SK-N-SH (cell line): ENCODE measurements around the gene TMEM223. TPM values are rescaled to one million over a fixed set of nuclear protein-coding genes. Genes with fewer than 3 reads are reported as not detected.

ENCODE experiments used
- CTCF ChIA-PET: fragments of 300-600, 350-600 bp; formaldehyde crosslinking; extraction: SDS; loops from one replicate; lab custom pipeline; 2021; lab: Yijun Ruan, JAX
- POLR2A ChIA-PET: fragments of 350-600 bp; sonication (Branson Sonifier 250); formaldehyde crosslinking; extraction: SDS; loops from one replicate; lab custom pipeline; 2020; ENCODE audit warnings: antibody characterized with exemption, inconsistent platforms; lab: Yijun Ruan, JAX
- DNase-seq: peaks from one replicate; pipeline ENCODE4 v3.0.0; 2012
- H2AFZ ChIP-seq: fragments of 200-600 bp; sonication (generic); 2 replicates; pipeline ENCODE4 v1.8.1; 2016; ENCODE audit warnings: antibody characterized with exemption, mild to moderate bottlenecking, low read depth
- H3F3A ChIP-seq: fragments of 200-600 bp; sonication (generic); replicated peaks from 2 replicates; pipeline ENCODE3; 2016; ENCODE audit warnings: antibody characterized with exemption, mild to moderate bottlenecking; ENCODE audit not compliant: insufficient read depth
- H3K27ac ChIP-seq, 2 experiments: fragments of 200-500 bp in 1 of 2; fragments of 200-600 bp in 1 of 2; sonication (Bioruptor generic) in 1 of 2; sonication (generic), shearing (Covaris generic) in 1 of 2; 2 replicates each; pipeline versions ENCODE4 v1.5.1 to v1.6.1; 2014 to 2016; ENCODE audit warnings: low read depth in 2 of 2, inconsistent platforms in 1 of 2, low read length in 1 of 2, mild to moderate bottlenecking in 1 of 2, mixed read lengths in 1 of 2
- H3K27me3 ChIP-seq: fragments of 200-600 bp; sonication (generic), shearing (Covaris generic); 2 replicates; pipeline ENCODE4 v1.6.1; 2016; ENCODE audit warnings: mixed run types; ENCODE audit not compliant: insufficient read depth
- H3K36me3 ChIP-seq, 2 experiments: fragments of 200-500 bp in 1 of 2; fragments of 200-600 bp in 1 of 2; sonication (Bioruptor generic) in 1 of 2; sonication (generic) in 1 of 2; replicated peaks in 1 of 2; 2 replicates each; pipeline versions ENCODE3 to v1.5.1; 2014 to 2016; ENCODE audit warnings: low read length in 1 of 2, mild to moderate bottlenecking in 1 of 2; ENCODE audit not compliant: insufficient read depth in 2 of 2, control insufficient read depth in 1 of 2
- H3K4me1 ChIP-seq, 2 experiments: fragments of 200-500 bp in 1 of 2; fragments of 200-600 bp in 1 of 2; sonication (Bioruptor generic) in 1 of 2; sonication (generic), shearing (Covaris generic) in 1 of 2; 2 replicates each; pipeline versions ENCODE4 v1.5.1 to v1.6.1; 2014 to 2016; ENCODE audit warnings: low read depth in 1 of 2, low read length in 1 of 2, mixed run types in 1 of 2; ENCODE audit not compliant: insufficient read depth in 2 of 2, control insufficient read depth in 1 of 2
- H3K4me2 ChIP-seq: fragments of 200-600 bp; sonication (generic), shearing (Covaris generic); 2 replicates; pipeline ENCODE4 v1.6.1; 2017; ENCODE audit warnings: mixed run types
- H3K4me3 ChIP-seq, 2 experiments: fragments of 200-500 bp in 1 of 2; fragments of 200-600 bp in 1 of 2; sonication (Bioruptor generic) in 1 of 2; sonication (generic), shearing (Covaris generic) in 1 of 2; 2 replicates each; pipeline versions ENCODE4 v1.5.1 to v1.8.1; 2014 to 2016; ENCODE audit warnings: low read depth in 2 of 2, inconsistent platforms in 1 of 2, low read length in 1 of 2, mild to moderate bottlenecking in 1 of 2, mixed read lengths in 1 of 2, moderate library complexity in 1 of 2
- H3K79me2 ChIP-seq: fragments of 200-600 bp; sonication (generic); 2 replicates; pipeline ENCODE4 v1.8.1; 2017; ENCODE audit warnings: mild to moderate bottlenecking; ENCODE audit not compliant: insufficient read depth
- H3K9ac ChIP-seq: fragments of 200-600 bp; sonication (generic); 2 replicates; pipeline ENCODE4 v1.6.1; 2017; ENCODE audit warnings: mixed run types
- H3K9me2 ChIP-seq: fragments of 200-600 bp; sonication (generic); 2 replicates; pipeline ENCODE4 v1.6.1; 2017; ENCODE audit warnings: mixed run types
- H3K9me3 ChIP-seq: fragments of 200-600 bp; sonication (generic); 2 replicates; pipeline ENCODE4 v1.6.1; 2017; ENCODE audit warnings: mixed run types, mild to moderate bottlenecking, moderate library complexity
- H4K20me1 ChIP-seq: fragments of 200-600 bp; sonication (generic); 2 replicates; pipeline ENCODE4 v1.6.1; 2017; ENCODE audit warnings: mild to moderate bottlenecking, mixed run types; ENCODE audit not compliant: insufficient read depth
- ELF1 ChIP-seq: IDR thresholded peaks from 2 replicates; pipeline ENCODE4 v1.4.0; 2012
- EP300 ChIP-seq, 2 experiments: IDR thresholded peaks; 2 replicates each; pipeline versions ENCODE4 v1.4.0 to v1.6.1; 2012; ENCODE audit warnings: borderline replicate concordance in 1 of 2, low read depth in 1 of 2, low read length in 1 of 2
- FOXJ3 ChIP-seq: sonication (generic); formaldehyde crosslinking; IDR thresholded peaks from 2 replicates; pipeline ENCODE4 v1.5.1; 2020; ENCODE audit warnings: mild to moderate bottlenecking, missing genetic modification reagents
- FOXM1 ChIP-seq: IDR thresholded peaks from 2 replicates; pipeline ENCODE4 v1.4.0; 2012; ENCODE audit warnings: low read depth, mild to moderate bottlenecking
- GABPA ChIP-seq: IDR thresholded peaks from 2 replicates; pipeline ENCODE4 v1.4.0; 2012; ENCODE audit warnings: low read depth, mild to moderate bottlenecking
- GATA2 ChIP-seq: sonication (generic); formaldehyde crosslinking; IDR thresholded peaks from 2 replicates; pipeline ENCODE4 v1.5.0; 2020; ENCODE audit warnings: mild to moderate bottlenecking, missing genetic modification reagents
- POLR2AphosphoS5 ChIP-seq: IDR thresholded peaks from 2 replicates; pipeline ENCODE4 v1.6.1; 2012; ENCODE audit warnings: low read depth, low read length
- RCOR1 ChIP-seq: fragments of 150-350 bp; IDR thresholded peaks from 2 replicates; pipeline ENCODE4 v1.6.1; 2017; ENCODE audit warnings: antibody characterized with exemption, low read length
- REST ChIP-seq: IDR thresholded peaks from 2 replicates; pipeline ENCODE4 v1.6.1; 2012; ENCODE audit warnings: mild to moderate bottlenecking, low read depth, low read length, moderate library complexity
- RFX5 ChIP-seq: IDR thresholded peaks from 2 replicates; pipeline ENCODE4 v1.6.1; 2012; ENCODE audit warnings: mild to moderate bottlenecking, improper control_type of control experiment, low read length
- SMC3 ChIP-seq: IDR thresholded peaks from 2 replicates; pipeline ENCODE4 v1.6.1; 2012; ENCODE audit warnings: low read depth, low read length, improper control_type of control experiment
- TAF1 ChIP-seq: IDR thresholded peaks from 2 replicates; pipeline ENCODE4 v1.6.1; 2012; ENCODE audit warnings: low read depth, mild to moderate bottlenecking, low read length, moderate library complexity, borderline replicate concordance
- TCF12 ChIP-seq: IDR thresholded peaks from 2 replicates; pipeline ENCODE4 v1.4.0; 2012
- TEAD4 ChIP-seq: IDR thresholded peaks from 2 replicates; pipeline ENCODE4 v1.4.0; 2012; ENCODE audit warnings: mild to moderate bottlenecking, borderline replicate concordance; ENCODE audit not compliant: insufficient read depth
- YY1 ChIP-seq: IDR thresholded peaks from 2 replicates; pipeline ENCODE4 v1.4.0; 2012; ENCODE audit warnings: low read depth, mild to moderate bottlenecking
- ZBTB33 ChIP-seq: IDR thresholded peaks from 2 replicates; pipeline ENCODE4 v1.4.0; 2012; ENCODE audit warnings: low read depth, borderline replicate concordance
- WGBS: methylation state at CpG from one replicate; pipeline ENCODE4 v1.1.6; 2017; ENCODE audit warnings: low lambda C conversion rate; 5-methylcytosine and 5-hydroxymethylcytosine counted together
- polyA plus RNA-seq, 3 experiments: library from polyadenylated mRNA; depleted of rRNA; stranded (reverse); fragments of >200 nt; gene quantifications; 2 replicates each; pipeline ENCODE4 v1.2.3, GENCODE V29; 2012

TMEM223 gene
- polyA plus RNA-seq, 1 of the 3 experiments (the other 2 are of a cell fraction), result 30.4 TPM

- Histone ChIP-seq H3K9me3 (no peaks in the 10 kb centered on the region), H3K9ac (no peak overlapping the region), H3K36me3 (peaks cover 36 to 41% of the 10 kb centered on the region in 2 experiments), H3K4me1 (peaks cover 9 to 30% of the 10 kb centered on the region in 2 experiments), H4K20me1 (no peaks in the 10 kb centered on the region), H3K27ac (peak overlapping the region; percentile 23 to 33; a peak in 2 of 4 replicates), H3K9me2 (no peaks in the 10 kb centered on the region), H3K79me2 (peaks cover 59% of the 10 kb centered on the region), H2AFZ (no peak overlapping the region), H3K4me2 (peak overlapping the region; percentile 83), H3K4me3 (no peak overlapping the region; a peak in 1 of 4 replicates), H3K27me3 (no peaks in the 10 kb centered on the region), H3F3A (peaks cover 48% of the 10 kb centered on the region)
- TF ChIP-seq EP300 (IDR thresholded peaks at IDR 0.05; ENCODE audit: borderline replicate concordance in 1 of 2, low read depth in 1 of 2, low read length in 1 of 2) (no peak), GABPA (no peak), TCF12 (no peak), FOXM1 (no peak), SMC3 (no peak), REST (no peak)
- 84% methylated on average over 5 of the region's 5 CpGs for WGBS
- ChIA-PET CTCF (interaction anchor here (0.9 to 6.6 kb wide), 6 partner anchors 16 to 108 kb away, joined by 3 to 130 read pairs (median 4); partner anchors contain the start of genes NXF1, SLC3A2 and TAF6L), POLR2A (interaction anchor here (0.7 to 2.0 kb wide), 2 partner anchors 15 to 52 kb away, joined by 3 to 10 read pairs; no protein-coding TSS in a partner anchor)
- no peak for DNase-seq
These were observed 2.8 kb downstream of the TMEM223 start for GRCh38 chr11:62788991-62789390.

DNA sequence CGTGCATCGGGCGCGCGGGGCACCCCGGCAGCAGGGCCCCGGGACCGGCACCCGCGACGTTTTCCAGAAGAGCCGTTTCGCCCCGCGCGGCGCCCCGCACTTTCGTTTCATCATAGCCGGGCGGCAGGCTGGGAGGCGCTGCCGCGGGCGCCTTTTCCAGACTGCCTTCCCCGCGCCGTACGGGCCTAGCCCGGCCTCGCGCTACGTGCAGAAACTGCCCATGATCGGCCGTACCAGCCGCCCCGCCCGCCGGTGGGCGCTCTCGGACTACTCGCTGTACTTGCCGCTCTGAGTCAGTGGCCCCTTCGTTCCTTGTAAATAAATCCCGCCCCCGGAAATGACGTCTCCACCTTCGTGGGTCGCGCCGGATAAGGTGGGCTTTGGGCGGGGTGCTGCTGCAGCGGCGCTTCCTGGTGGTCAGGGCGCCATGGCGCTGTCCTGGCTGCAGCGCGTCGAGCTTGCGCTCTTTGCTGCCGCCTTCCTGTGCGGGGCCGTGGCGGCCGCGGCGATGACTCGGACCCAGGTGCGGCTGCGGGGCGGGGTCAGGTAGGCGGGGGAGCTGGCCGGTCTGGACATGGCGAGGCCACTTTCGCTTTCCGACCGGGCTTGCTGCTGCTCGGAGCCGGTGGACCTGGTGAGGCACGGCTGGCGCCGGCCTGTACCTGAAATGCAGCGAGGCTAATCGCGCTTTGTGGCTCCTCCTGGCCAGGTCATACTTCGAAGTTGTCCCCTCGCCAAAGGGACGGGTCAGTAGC lies 4.6 kb downstream of the TMEM223 start, which contains the start of gene TMEM179B:
TMEM179B (plus strand) TSS at position 398 of the 755 bp plus-strand sequence; CDS start at position 428, 30 bp downstream.
- Histone ChIP-seq H3K79me2 (peaks cover 55% of the 10 kb centered on the region), H3K4me1 (peaks cover 6 to 26% of the 10 kb centered on the region in 2 experiments), H3K9me3 (no peaks in the 10 kb centered on the region), H4K20me1 (no peaks in the 10 kb centered on the region), H3K4me3 (peak within 1 kb of the TSS; percentile 76 to 87), H3K36me3 (peaks cover 25 to 31% of the 10 kb centered on the region in 2 experiments), H3K4me2 (peak within 1 kb of the TSS; percentile 83), H2AFZ (no peak within 1 kb of the TSS; the same call in 1 of the 2 replicates), H3K9ac (peak within 1 kb of the TSS; percentile 74), H3K27ac (peak within 1 kb of the TSS; percentile 65 to 89), H3K27me3 (no peaks in the 10 kb centered on the region), H3F3A (peaks cover 37% of the 10 kb centered on the region), H3K9me2 (no peaks in the 10 kb centered on the region)
- ChIA-PET CTCF (interaction anchor here (0.6 to 6.6 kb wide), 56 partner anchors 9 to 392 kb away, joined by 3 to 130 read pairs (median 5); partner anchors contain the start of genes B3GAT3, HNRNPUL2, NXF1 and SLC3A2), POLR2A (interaction anchor here (0.6 to 2.8 kb wide), 16 partner anchors 12 to 196 kb away, joined by 3 to 35 read pairs (median 5); partner anchors contain the start of genes HNRNPUL2, SLC3A2, TAF6L and TUT1)
- WGBS, result 0% methylated on average over 30 of the region's 88 CpGs
- DNase-seq, result peak; percentile 97
- TF ChIP-seq FOXM1 (no peak), TEAD4 (no peak), ZBTB33 (peak; percentile 72; the same call in 1 of the 2 replicates), YY1 (peak; percentile 85), GATA2 (CRISPR knock-in tag) (no peak), FOXJ3 (peak; percentile 72; the same call in 1 of the 2 replicates), TAF1 (peak; percentile 92), POLR2AphosphoS5 (peak; percentile 96), REST (peak; percentile 44; the same call in 1 of the 2 replicates), RCOR1 (0 out of 2 replicates have a peak, but pooled peaks have one; percentile 58), RFX5 (no peak), ELF1 (peak; percentile 93)
